ENCODE measurements around the gene LPAR1.

DNA sequence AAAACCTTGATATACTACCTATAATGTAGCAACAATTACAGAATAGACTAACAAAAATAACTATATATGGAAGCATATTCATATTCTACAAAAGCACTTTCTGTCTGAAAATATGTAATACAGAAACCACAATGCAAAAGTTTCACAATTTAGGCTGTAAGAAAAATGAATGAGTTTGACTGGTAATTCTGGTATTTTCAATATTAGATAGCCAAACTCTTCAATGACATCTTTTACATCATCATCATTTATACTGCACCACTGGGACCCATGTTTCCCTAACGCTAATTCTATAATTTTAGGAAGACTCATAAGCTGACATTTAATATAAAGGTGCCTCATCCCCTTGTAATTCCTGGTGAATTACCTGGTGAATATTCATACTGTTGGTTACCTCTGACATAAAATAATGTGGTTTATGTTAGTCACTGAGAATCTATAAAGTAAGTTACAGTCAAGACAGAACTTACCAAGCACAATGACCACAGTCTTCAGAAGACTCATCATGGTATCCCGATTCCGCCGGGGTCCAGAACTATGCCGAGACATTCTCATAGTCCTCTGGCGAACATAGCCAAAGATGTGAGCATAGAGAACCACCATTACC lies 97.2 kb downstream of the LPAR1 start:
- TF ChIP-seq, protein P1, sequence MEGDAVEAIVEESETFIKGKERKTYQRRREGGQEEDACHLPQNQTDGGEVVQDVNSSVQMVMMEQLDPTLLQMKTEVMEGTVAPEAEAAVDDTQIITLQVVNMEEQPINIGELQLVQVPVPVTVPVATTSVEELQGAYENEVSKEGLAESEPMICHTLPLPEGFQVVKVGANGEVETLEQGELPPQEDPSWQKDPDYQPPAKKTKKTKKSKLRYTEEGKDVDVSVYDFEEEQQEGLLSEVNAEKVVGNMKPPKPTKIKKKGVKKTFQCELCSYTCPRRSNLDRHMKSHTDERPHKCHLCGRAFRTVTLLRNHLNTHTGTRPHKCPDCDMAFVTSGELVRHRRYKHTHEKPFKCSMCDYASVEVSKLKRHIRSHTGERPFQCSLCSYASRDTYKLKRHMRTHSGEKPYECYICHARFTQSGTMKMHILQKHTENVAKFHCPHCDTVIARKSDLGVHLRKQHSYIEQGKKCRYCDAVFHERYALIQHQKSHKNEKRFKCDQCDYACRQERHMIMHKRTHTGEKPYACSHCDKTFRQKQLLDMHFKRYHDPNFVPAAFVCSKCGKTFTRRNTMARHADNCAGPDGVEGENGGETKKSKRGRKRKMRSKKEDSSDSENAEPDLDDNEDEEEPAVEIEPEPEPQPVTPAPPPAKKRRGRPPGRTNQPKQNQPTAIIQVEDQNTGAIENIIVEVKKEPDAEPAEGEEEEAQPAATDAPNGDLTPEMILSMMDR (IDR thresholded peaks at IDR 0.05), result no peak
- TF ChIP-seq POLR2A (IDR thresholded peaks at IDR 0.05), result no peak
